Measurements from ENCODE around the gene FGD4. TPM values are rescaled to one million over a fixed set of nuclear protein-coding genes. Genes with fewer than 3 reads are reported as not detected.

The FGD4 gene
- total RNA-seq, 1 donor from 2014 or later: 16.2 TPM

GRCh38 chr12:32671930-32672780 lies 272.8 kb downstream of the FGD4 start:
- DNase-seq (ENCODE audit: low read depth): peak; percentile 85

- peak; percentile 95 for DNase-seq (ENCODE audit: low read depth)
Measured at GRCh38 chr12:32679091-32679919, 279.9 kb downstream of the FGD4 start, which contains the start of gene DNM1L. Gene DNM1L (plus strand): TSS chr12:32679301. CDS start chr12:32679364, 63 bp downstream.

GRCh38 chr12:32679920-32680237 lies 280.5 kb downstream of the FGD4 start:
- no peak for DNase-seq (ENCODE audit: low read depth)

- DNase-seq (ENCODE audit: low read depth): no peak
Measured at GRCh38 chr12:32680787-32681186, 281.4 kb downstream of the FGD4 start.

- no peak for DNase-seq (ENCODE audit: low read depth)
Measured at GRCh38 chr12:32681272-32681671, 281.9 kb downstream of the FGD4 start.

- no peak for DNase-seq (ENCODE audit: low read depth)
Measured at GRCh38 chr12:32686340-32686739, 287.0 kb downstream of the FGD4 start.

GRCh38 chr12:32688786-32689185 lies 289.4 kb downstream of the FGD4 start:
- no peak for DNase-seq (ENCODE audit: low read depth)

GRCh38 chr12:32690927-32691326 lies 291.6 kb downstream of the FGD4 start:
- no peak for DNase-seq (ENCODE audit: low read depth)

GRCh38 chr12:32692358-32692757 lies 293.0 kb downstream of the FGD4 start:
- no peak for DNase-seq (ENCODE audit: low read depth)

GRCh38 chr12:32693036-32693435 lies 293.7 kb downstream of the FGD4 start:
- no peak for DNase-seq (ENCODE audit: low read depth)

All from myocyte (in vitro differentiated cells).